Fibroblast of villous mesenchyme (primary cell): Measurements from ENCODE around the gene PPP2R2B. TPM values are rescaled to one million over a fixed set of nuclear protein-coding genes. Genes with fewer than 3 reads are reported as not detected.

ENCODE experiments used
- DNase-seq: peaks from one replicate; pipeline ENCODE4 v3.0.0-alpha.2; 2010; ENCODE audit warnings: low read depth
- H3K4me3 ChIP-seq: 2 replicates; pipeline ENCODE4 v1.5.1; 2011; ENCODE audit warnings: low read depth, mild to moderate bottlenecking, low read length
- CTCF ChIP-seq: IDR thresholded peaks from 2 replicates; pipeline ENCODE4 v1.5.1; 2012; ENCODE audit warnings: low read depth, mild to moderate bottlenecking, low read length; ENCODE audit not compliant: insufficient read depth
- total RNA-seq: library from RNA; depleted of rRNA; stranded (reverse); fragments of >200 nt; gene quantifications from 2 replicates; pipeline ENCODE4 v1.2.3, GENCODE V29; 2012

PPP2R2B gene
- total RNA-seq, 1 donor: 2.2 TPM

DNA sequence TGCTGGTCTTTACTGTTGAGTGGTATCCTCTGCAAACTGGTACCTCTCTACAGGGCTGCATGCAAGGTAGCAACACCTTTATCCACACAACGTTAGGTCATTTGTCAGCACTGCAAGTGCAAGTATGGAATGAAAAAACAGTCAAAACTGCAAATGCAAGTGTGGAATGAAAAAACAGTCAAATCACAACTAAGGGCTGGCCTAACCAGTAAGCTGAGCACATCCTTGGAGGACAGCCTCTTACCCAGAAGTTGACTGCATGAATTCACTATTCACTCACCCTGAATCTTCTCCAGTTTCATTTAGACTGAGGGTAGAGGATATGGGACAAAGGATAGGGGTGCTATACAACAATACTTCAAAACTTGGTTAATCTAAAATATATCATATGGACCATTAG is 158.4 kb downstream of the PPP2R2B start:
- H3K4me3 ChIP-seq: no peak overlapping the region
- no peak for DNase-seq
- TF ChIP-seq CTCF: no peak

DNA sequence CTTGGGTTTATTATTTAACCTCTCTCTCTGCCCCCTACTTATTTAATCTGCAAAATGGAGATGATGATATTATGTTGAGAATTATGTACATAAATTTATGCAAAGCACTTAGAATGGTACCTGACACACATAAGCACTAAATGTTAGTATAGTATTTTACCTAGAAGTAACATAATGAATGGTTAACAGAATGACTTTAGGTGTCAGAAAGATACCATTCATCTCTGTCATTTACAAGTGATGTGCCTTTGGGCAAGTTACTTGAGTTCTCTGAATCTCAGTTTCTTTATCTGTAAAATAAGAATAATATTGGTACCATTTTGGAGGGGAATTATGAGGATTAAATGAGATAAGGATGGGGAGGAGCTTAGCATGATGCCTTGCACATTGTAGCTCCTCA is 159.4 kb downstream of the PPP2R2B start:
- H3K4me3 ChIP-seq: no peak overlapping the region
- TF ChIP-seq CTCF: no peak
- DNase-seq: no peak

DNA sequence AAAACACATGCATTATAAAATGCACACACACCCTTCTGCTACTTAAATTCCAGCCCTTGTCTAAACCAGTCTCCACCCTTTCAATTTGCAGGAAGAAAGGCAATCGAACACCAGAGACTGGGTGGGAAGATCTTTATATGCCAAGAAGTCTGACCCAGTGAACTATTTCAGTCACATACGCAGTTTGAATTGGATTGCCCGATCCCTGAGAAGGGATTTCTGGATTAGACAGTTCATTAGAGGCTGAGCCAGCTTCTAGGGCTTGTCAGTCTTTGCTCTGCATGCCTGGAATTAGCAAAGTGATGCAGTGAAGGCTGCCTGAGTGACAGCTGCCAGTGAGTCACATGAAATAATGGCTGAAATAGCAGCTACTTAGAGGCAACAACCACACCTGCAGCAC is 159.9 kb downstream of the PPP2R2B start:
- DNase-seq: no peak
- no peak overlapping the region for H3K4me3 ChIP-seq
- TF ChIP-seq CTCF: no peak

- no peak for DNase-seq
- TF ChIP-seq CTCF: no peak
- no peak overlapping the region for H3K4me3 ChIP-seq
Measured at GRCh38 chr5:146717951-146718350, 160.6 kb downstream of the PPP2R2B start.

DNA sequence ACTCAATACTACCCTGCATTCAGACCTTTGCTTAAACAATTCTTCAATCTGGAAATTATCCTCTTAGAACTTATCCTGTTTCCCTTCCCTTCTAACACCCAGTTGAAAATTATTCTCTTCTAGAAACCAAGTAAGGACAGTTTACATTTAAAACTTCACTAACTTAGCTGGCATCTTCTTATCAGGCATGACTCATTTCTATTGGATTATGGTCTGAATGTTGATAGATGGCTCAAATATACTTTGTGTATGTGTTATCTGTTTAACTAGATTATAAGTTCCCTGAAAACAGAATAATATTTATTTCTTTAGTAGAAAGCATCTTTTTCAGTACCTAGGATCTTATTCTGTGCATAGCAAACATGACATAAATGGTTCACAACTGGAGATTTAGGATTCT is 161.9 kb downstream of the PPP2R2B start:
- DNase-seq: peak; percentile 70
- no peak overlapping the region for H3K4me3 ChIP-seq
- no peak for TF ChIP-seq CTCF

GRCh38 chr5:146710348-146710747 is 168.2 kb downstream of the PPP2R2B start:
- no peak for TF ChIP-seq CTCF
- no peak for DNase-seq
- no peak overlapping the region for H3K4me3 ChIP-seq

- TF ChIP-seq CTCF: no peak
- no peak overlapping the region for H3K4me3 ChIP-seq
- DNase-seq: no peak
Measured at GRCh38 chr5:146707316-146707715, 171.2 kb downstream of the PPP2R2B start.
